Gastrocnemius medialis (tissue), 4 donors: ENCODE measurements around the gene NECAB3. TPM values are rescaled to one million over a fixed set of nuclear protein-coding genes. Genes with fewer than 3 reads are reported as not detected.

Source experiments
- ATAC-seq, 2 donors: fragments of 150-250 bp; one replicate each; pipeline ENCODE4 v1.9.1; 2016
- DNase-seq, 2 donors: peaks; one replicate each; pipeline ENCODE4 v3.0.0-alpha.2; 2019
- H3K27ac ChIP-seq, 4 donors: fragments of 200-600 bp; sonication (generic); 1 replicate in 1 of 4; 2 replicates in 3 of 4; pipeline ENCODE4 v1.5.1; 2016 to 2018; ENCODE audit warnings: mild to moderate bottlenecking in 2 of 4, moderate library complexity in 1 of 4
- H3K27me3 ChIP-seq, 3 donors: fragments of 200-600 bp; sonication (generic) in 2 of 3; 1 replicate in 1 of 3; 2 replicates in 2 of 3; pipeline versions ENCODE4 v1.5.1 to v1.6.0; 2016 to 2019; ENCODE audit warnings: mild to moderate bottlenecking in 1 of 3, moderate library complexity in 1 of 3
- H3K36me3 ChIP-seq, 2 donors: fragments of 200-600 bp; sonication (generic) in 1 of 2; one replicate each; pipeline ENCODE4 v1.5.1; 2017 to 2018
- H3K4me1 ChIP-seq, 2 donors: fragments of 200-600 bp; sonication (generic) in 1 of 2; one replicate each; pipeline ENCODE4 v1.5.1; 2016 to 2017; ENCODE audit warnings: mild to moderate bottlenecking in 2 of 2
- H3K4me3 ChIP-seq, 4 donors: fragments of 200-600 bp; sonication (generic) in 3 of 4; 1 replicate in 1 of 4; 2 replicates in 3 of 4; pipeline ENCODE4 v1.5.1; 2016 to 2019; ENCODE audit warnings: mild to moderate bottlenecking in 2 of 4
- H3K9me3 ChIP-seq, 3 donors: fragments of 200-600 bp; sonication (generic) in 2 of 3; 1 replicate in 1 of 3; 2 replicates in 2 of 3; pipeline ENCODE4 v1.5.1; 2016 to 2019
- POLR2A ChIP-seq, 2 donors: fragments of 450-650 bp; IDR thresholded peaks; one replicate each; pipeline ENCODE4 v1.6.1; 2017; ENCODE audit warnings: antibody characterized with exemption in 2 of 2, mild to moderate bottlenecking in 2 of 2, moderate library complexity in 2 of 2
- in situ Hi-C, 4 donors: fragments of 200-750 bp; cut with MboI; loops; one replicate each; pipeline versions ENCODE4 v1.15.0 to v1.8.0; 2017; ENCODE audit warnings: low sequenced_read_pairs in 4 of 4
- intact Hi-C: fragments of 100-400 bp; cut with DNase I; formaldehyde crosslinking; loops from one replicate; pipeline ENCODE4 v1.15.1; 2023; ENCODE audit warnings: low total_unique reads
- total RNA-seq, 4 donors: library from RNA; depleted of rRNA; stranded (reverse); fragments of >200 nt; gene quantifications; one replicate each; pipeline versions ENCODE4 v1.1.0 to v1.2.3, GENCODE V29; 2016
- TF ChIP-seq, protein P1 (sequence below), 5 experiments: fragments of 450-650 bp in 3 of 5; fragments of 200-600 bp in 2 of 5; sonication (generic) in 2 of 5; IDR thresholded peaks in 4 of 5; conservative IDR thresholded peaks in 1 of 5; 1 replicate in 4 of 5; 2 replicates in 1 of 5; pipeline ENCODE4 v1.5.1; 2016 to 2019; ENCODE audit warnings: antibody characterized with exemption in 5 of 5, mild to moderate bottlenecking in 3 of 5, moderate library complexity in 3 of 5

The NECAB3 gene
- total RNA-seq, 4 donors from 2014 or later = 72.3 to 127 (median 107) TPM

DNA sequence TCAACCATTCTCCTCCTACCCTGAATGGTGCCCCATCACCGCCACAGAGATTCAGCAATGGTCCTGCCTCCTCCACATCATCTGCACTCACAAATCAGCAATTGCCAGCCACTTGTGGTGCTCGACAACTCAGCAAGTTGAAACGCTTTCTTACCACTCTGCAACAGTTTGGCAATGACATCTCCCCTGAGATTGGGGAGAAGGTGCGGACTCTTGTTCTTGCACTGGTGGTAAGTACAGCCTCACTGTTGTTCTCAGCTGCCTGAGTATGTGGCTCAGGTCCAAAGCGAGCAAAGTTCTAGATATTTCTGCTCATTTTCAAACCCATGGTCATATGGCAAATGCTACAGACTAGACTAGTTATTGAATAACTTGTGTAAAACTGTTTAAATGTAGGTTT, 63.1 kb downstream of the NECAB3 start:
- Histone ChIP-seq H3K4me3 (no peak overlapping the region), H3K4me1 (no peaks in the 10 kb centered on the region), H3K9me3 (no peaks in the 10 kb centered on the region), H3K27ac (no peak overlapping the region), H3K36me3 (peaks cover 2 to 61% of the 10 kb centered on the region in 2 donors), H3K27me3 (no peaks in the 10 kb centered on the region)
- ATAC-seq (no peak), DNase-seq (no peak)
- TF ChIP-seq, protein P1, sequence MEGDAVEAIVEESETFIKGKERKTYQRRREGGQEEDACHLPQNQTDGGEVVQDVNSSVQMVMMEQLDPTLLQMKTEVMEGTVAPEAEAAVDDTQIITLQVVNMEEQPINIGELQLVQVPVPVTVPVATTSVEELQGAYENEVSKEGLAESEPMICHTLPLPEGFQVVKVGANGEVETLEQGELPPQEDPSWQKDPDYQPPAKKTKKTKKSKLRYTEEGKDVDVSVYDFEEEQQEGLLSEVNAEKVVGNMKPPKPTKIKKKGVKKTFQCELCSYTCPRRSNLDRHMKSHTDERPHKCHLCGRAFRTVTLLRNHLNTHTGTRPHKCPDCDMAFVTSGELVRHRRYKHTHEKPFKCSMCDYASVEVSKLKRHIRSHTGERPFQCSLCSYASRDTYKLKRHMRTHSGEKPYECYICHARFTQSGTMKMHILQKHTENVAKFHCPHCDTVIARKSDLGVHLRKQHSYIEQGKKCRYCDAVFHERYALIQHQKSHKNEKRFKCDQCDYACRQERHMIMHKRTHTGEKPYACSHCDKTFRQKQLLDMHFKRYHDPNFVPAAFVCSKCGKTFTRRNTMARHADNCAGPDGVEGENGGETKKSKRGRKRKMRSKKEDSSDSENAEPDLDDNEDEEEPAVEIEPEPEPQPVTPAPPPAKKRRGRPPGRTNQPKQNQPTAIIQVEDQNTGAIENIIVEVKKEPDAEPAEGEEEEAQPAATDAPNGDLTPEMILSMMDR (IDR thresholded peaks at IDR 0.05 in 4 of 5, conservative IDR thresholded peaks at IDR 0.05 in 1 of 5) = no peak
- no peak for TF ChIP-seq POLR2A (IDR thresholded peaks at IDR 0.05)
- intact Hi-C loops = no loop called here
- in situ Hi-C loops = no loop called here

DNA sequence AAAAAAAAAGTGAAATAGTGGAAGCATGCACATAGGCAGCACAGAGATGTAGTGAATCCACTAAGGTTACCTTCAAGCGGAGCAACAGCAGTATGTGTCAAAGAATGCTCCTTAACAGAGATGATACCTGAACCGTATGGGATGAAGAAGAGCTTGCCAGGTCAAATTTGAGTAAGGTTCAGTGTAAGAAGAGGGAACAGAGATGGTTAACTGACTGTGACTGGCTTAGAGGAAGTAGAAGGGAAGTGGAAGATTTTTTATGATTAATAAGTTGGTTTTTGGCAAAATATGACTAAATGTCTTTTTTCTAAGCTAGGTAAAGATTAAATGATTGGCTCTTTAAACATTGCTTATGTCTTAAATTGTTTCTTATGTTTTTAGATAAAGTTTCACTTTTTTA, 64.7 kb downstream of the NECAB3 start:
- intact Hi-C loops (no loop called here), in situ Hi-C loops (no loop called here)
- Histone ChIP-seq H3K4me1 (peaks cover 0 to 4% of the 10 kb centered on the region in 2 donors), H3K9me3 (no peaks in the 10 kb centered on the region), H3K36me3 (peaks cover 2 to 54% of the 10 kb centered on the region in 2 donors), H3K27ac (no peak overlapping the region), H3K4me3 (no peak overlapping the region), H3K27me3 (no peaks in the 10 kb centered on the region)
- no peak for TF ChIP-seq POLR2A (IDR thresholded peaks at IDR 0.05)
- TF ChIP-seq, protein P1 (IDR thresholded peaks at IDR 0.05 in 4 of 5, conservative IDR thresholded peaks at IDR 0.05 in 1 of 5) = no peak
- ATAC-seq (no peak), DNase-seq (no peak)

Other genes starting within 250 kb of the NECAB3 start
- gene SNTA1, start 230.7 kb downstream of the NECAB3 start, total RNA-seq = 100 to 1,000 TPM; 198 to 320 (median 219) TPM
- gene CBFA2T2, start 184.3 kb downstream of the NECAB3 start, total RNA-seq = 1 to 10 TPM; 6.9 to 8.9 (median 7.9) TPM
- not detected for gene C20orf144, start 12.1 kb downstream of the NECAB3 start, total RNA-seq
- under 1 TPM in 2 of 4 donors, not detected in 2; 0.22 to 0.39 TPM for gene ACTL10, start 7.5 kb downstream of the NECAB3 start, total RNA-seq
- gene E2F1, start 12.0 kb upstream of the NECAB3 start, total RNA-seq = 1 to 10 TPM in 2 of 4 donors, under 1 TPM in 1, not detected in 1; 1.00 to 2.0 (median 1.4) TPM
- 1 to 10 TPM; 3.2 to 7.3 (median 5.3) TPM for gene PXMP4, start 45.9 kb upstream of the NECAB3 start, total RNA-seq
- gene ZNF341, start 57.6 kb upstream of the NECAB3 start, total RNA-seq = 1 to 10 TPM; 1.8 to 4.6 (median 2.6) TPM
- 100 to 1,000 TPM in 1 of 4 donors, 10 to 100 TPM in 3; 57.4 to 109 (median 82.7) TPM for gene CHMP4B, start 136.9 kb upstream of the NECAB3 start, total RNA-seq